Measurements from ENCODE around the gene ANKRD62. TPM values are rescaled to one million over a fixed set of nuclear protein-coding genes. Genes with fewer than 3 reads are reported as not detected.

The ANKRD62 gene
- total RNA-seq, 2 experiments from 2014 or later: not detected

DNA sequence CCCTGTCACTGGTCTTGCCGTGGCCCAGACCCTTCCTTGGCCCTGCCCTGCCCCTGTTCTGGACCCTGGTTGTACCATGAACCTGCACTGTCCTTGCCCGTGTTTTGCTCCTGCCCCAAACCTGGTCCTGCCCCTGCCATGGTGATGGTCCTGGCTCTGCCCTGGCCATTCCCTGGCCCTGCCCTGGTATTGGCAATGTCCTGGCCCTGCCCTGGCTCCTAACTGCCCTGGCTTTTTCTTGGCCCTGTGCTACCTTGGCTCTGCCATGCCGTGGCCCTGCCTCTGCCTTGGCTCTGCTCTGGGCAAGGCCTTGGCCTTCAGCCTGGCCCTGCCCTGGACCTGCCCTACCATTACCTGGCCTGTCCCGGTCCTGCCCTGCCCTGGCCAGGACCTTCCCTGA lies 5.5 kb upstream of the ANKRD62 start:
- no peaks in the 10 kb centered on the region for H3K27me3 Mint-ChIP-seq
- intact Hi-C loops (cut with micrococcal nuclease): no loop called here
- no peak for DNase-seq
- CTCF ChIA-PET: no interaction called here
- H3K4me1 Mint-ChIP-seq (ENCODE audit: low read depth): no peaks in the 10 kb centered on the region
- H3K4me3 Mint-ChIP-seq: no peak overlapping the region
- H3K9me3 Mint-ChIP-seq: no peaks in the 10 kb centered on the region
- H3K36me3 Mint-ChIP-seq: no peaks in the 10 kb centered on the region
- no peak overlapping the region for H3K27ac Mint-ChIP-seq
- POLR2A ChIA-PET: no interaction called here

GRCh38 chr18:12088731-12089375 lies 4.8 kb upstream of the ANKRD62 start:
- ChIA-PET CTCF (no interaction called here), POLR2A (no interaction called here)
- Mint-ChIP-seq H3K27ac (no peak overlapping the region), H3K27me3 (no peaks in the 10 kb centered on the region), H3K36me3 (no peaks in the 10 kb centered on the region), H3K4me1 (ENCODE audit: low read depth) (no peaks in the 10 kb centered on the region), H3K4me3 (no peak overlapping the region), H3K9me3 (peaks cover 2% of the 10 kb centered on the region)
- intact Hi-C loops (cut with micrococcal nuclease): no loop called here
- no peak for DNase-seq

DNA sequence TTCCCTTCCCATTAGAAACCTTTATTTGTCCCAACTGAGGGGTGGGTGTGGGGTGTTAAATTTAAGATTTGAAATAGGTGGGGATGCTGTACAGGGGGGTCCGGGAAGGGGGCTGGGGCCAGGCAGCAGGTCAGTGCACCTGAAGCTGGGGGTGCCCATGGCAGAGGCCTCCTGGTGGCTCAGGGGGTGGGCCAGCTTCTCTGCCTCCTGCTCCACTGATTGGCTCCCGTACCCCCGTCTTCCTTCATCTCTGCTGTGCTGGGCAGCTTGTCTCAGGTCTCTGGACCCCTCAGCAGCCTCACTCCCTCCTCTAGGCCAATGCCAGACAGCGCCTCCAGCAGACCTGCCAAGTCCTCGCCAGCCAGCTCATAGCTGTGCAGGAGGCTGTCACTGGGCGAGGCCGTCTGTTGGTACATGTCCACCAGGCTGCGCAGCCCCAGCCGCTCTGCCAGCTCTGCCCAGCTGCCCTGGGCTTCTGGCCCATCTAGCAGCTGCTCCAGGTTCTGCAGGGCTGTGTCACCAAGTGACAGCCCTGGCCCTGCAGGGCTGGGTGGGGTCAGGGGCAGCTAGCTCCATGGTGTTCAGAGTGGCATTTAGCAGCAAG lies 2.0 kb upstream of the ANKRD62 start:
- ChIA-PET POLR2A (no interaction called here), CTCF (interaction anchor here (1.8 to 2.0 kb wide), 2 partner anchors 145 to 180 kb away, joined by 5 read pairs; no protein-coding TSS in a partner anchor)
- H3K27me3 Mint-ChIP-seq: peaks cover 2% of the 10 kb centered on the region
- H3K27ac Mint-ChIP-seq: no peak overlapping the region
- H3K9me3 Mint-ChIP-seq: peaks cover 3% of the 10 kb centered on the region
- intact Hi-C loops (cut with micrococcal nuclease): loop anchor here (1.0 kb wide), 1 partner anchor 146 kb away; no protein-coding TSS in a partner anchor
- no peak for DNase-seq
- H3K36me3 Mint-ChIP-seq: no peaks in the 10 kb centered on the region
- no peaks in the 10 kb centered on the region for H3K4me1 Mint-ChIP-seq (ENCODE audit: low read depth)
- H3K4me3 Mint-ChIP-seq: no peak overlapping the region

DNA sequence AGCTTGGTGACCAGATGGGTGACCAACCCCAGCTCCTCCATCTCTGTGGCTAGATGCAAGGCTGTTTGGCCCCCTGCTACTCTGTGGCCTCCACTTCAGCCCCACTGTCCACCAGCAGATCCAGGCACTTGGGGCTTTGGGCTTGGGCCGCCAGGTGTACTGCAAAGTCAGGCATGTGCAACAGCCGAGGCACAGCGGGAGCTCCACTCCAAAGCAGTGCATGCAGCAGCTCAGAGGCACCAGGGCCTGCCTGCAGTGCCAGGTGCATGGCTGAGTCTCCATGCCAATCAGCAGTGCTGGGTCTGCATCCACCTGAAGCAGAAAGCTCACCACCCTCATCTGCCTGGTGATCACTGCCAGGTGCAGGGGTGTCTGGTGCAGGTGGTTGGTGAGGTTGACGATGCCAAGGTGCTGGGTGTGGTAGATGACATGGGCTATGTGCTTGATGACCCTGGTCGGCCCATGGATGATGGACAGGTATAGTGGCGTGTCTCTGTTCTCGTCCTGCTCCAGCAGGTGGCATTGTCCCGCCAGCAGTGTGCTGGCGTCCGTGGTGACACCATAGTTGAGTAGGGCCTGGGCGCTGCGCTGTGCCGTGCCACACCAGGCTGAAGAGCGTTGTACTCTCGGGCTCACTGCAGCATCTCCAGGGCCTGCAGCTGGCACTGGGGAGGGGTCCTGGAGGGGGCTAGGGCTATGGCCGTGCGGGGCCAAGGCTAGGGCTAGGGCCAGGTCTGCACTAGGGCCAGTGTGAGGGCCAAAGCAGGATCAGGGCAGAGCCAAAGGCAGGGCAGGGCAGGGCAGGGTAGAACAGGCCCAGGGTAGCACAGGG lies 1.0 kb upstream of the ANKRD62 start:
- POLR2A ChIA-PET: no interaction called here
- no peak for DNase-seq
- no peak overlapping the region for H3K4me3 Mint-ChIP-seq
- H3K27me3 Mint-ChIP-seq: peaks cover 4% of the 10 kb centered on the region
- H3K36me3 Mint-ChIP-seq: no peaks in the 10 kb centered on the region
- intact Hi-C loops (cut with micrococcal nuclease): loop anchor here (1.0 kb wide), 1 partner anchor 145 kb away; no protein-coding TSS in a partner anchor
- CTCF ChIA-PET: interaction anchor here (1.8 to 2.0 kb wide), 2 partner anchors 144 to 179 kb away, joined by 5 read pairs; no protein-coding TSS in a partner anchor
- no peaks in the 10 kb centered on the region for H3K4me1 Mint-ChIP-seq (ENCODE audit: low read depth)
- no peak overlapping the region for H3K27ac Mint-ChIP-seq
- H3K9me3 Mint-ChIP-seq: peaks cover 3% of the 10 kb centered on the region

GRCh38 chr18:12098374-12098773 lies 4.7 kb downstream of the ANKRD62 start:
- CTCF ChIA-PET: no interaction called here
- peak; percentile 22 for DNase-seq

DNA sequence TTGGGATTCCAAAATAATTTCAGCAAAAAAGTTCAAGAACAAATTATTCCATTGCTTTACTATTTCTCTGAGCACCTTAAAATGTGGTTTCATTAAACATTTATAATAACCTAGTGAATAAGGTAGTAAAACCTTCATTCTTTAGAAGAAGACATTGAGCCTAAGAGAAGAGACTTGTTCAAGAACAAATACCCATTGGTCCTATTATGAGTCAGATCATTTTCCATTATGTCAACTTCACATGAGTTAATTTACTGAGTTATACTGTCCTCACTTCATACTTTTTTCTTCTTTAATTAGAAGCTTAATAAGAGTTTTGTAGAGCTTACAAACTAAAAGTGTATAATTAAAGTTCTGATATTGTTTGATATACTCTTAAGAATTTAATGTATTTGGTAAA lies 5.5 kb downstream of the ANKRD62 start:
- Mint-ChIP-seq H3K4me3 (no peak overlapping the region), H3K27me3 (peaks cover 14% of the 10 kb centered on the region), H3K27ac (no peak overlapping the region), H3K9me3 (no peaks in the 10 kb centered on the region), H3K4me1 (ENCODE audit: low read depth) (peaks cover 12% of the 10 kb centered on the region), H3K36me3 (no peaks in the 10 kb centered on the region)
- intact Hi-C loops (cut with micrococcal nuclease): no loop called here
- ChIA-PET CTCF (no interaction called here), POLR2A (no interaction called here)
- DNase-seq: no peak

More at GRCh38 chr18:12098374-12098773, 4.7 kb downstream of the ANKRD62 start:
- Mint-ChIP-seq H3K27ac (no peak overlapping the region), H3K4me3 (no peak overlapping the region), H3K4me1 (ENCODE audit: low read depth) (peaks cover 12% of the 10 kb centered on the region), H3K27me3 (peaks cover 14% of the 10 kb centered on the region), H3K36me3 (no peaks in the 10 kb centered on the region), H3K9me3 (peaks cover 3% of the 10 kb centered on the region)
- POLR2A ChIA-PET: no interaction called here
- intact Hi-C loops (cut with micrococcal nuclease): no loop called here

DNA sequence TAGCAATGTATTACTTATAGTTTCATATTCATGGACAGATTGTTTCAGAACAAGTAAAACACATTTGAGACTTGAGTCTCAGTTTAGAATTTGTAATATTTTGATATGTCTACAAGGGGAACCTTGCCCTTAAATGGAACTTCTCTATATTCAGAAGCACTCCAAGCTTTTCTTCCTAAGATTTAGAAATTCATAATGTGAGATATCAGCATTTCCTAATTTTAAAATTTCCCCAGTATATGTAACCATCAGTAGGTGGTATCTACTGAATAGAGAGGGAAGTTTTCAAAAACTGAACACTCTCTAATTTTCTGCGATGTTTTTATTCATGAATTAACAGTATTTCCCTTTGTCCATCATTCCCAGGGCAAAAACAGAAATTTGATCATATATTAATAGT lies 7.6 kb downstream of the ANKRD62 start:
- intact Hi-C loops (cut with micrococcal nuclease): no loop called here
- DNase-seq: no peak
- CTCF ChIA-PET: no interaction called here
- H3K4me3 Mint-ChIP-seq: no peak overlapping the region
- peaks cover 12% of the 10 kb centered on the region for H3K4me1 Mint-ChIP-seq (ENCODE audit: low read depth)
- H3K36me3 Mint-ChIP-seq: no peaks in the 10 kb centered on the region
- POLR2A ChIA-PET: no interaction called here
- H3K9me3 Mint-ChIP-seq: no peaks in the 10 kb centered on the region
- H3K27me3 Mint-ChIP-seq: peaks cover 12% of the 10 kb centered on the region
- H3K27ac Mint-ChIP-seq: no peak overlapping the region

- ChIA-PET POLR2A (no interaction called here), CTCF (interaction anchor here (0.5 kb wide), 1 partner anchor 50 kb away, joined by 4 read pairs; no protein-coding TSS in a partner anchor)
- Mint-ChIP-seq H3K27ac (no peak overlapping the region), H3K27me3 (peaks cover 11% of the 10 kb centered on the region), H3K36me3 (no peaks in the 10 kb centered on the region), H3K4me3 (no peak overlapping the region), H3K9me3 (no peaks in the 10 kb centered on the region), H3K4me1 (ENCODE audit: low read depth) (peaks cover 12% of the 10 kb centered on the region)
- intact Hi-C loops (cut with micrococcal nuclease): no loop called here
- DNase-seq: no peak
Measured at GRCh38 chr18:12102136-12102842, 8.6 kb downstream of the ANKRD62 start.

GRCh38 chr18:12106471-12106870 lies 12.8 kb downstream of the ANKRD62 start:
- Mint-ChIP-seq H3K36me3 (no peaks in the 10 kb centered on the region), H3K27me3 (peaks cover 5% of the 10 kb centered on the region), H3K27ac (no peak overlapping the region), H3K4me1 (ENCODE audit: low read depth) (no peaks in the 10 kb centered on the region), H3K9me3 (no peaks in the 10 kb centered on the region), H3K4me3 (no peak overlapping the region)
- ChIA-PET CTCF (no interaction called here), POLR2A (no interaction called here)
- intact Hi-C loops (cut with micrococcal nuclease): no loop called here
- DNase-seq: no peak

GRCh38 chr18:12109836-12110235 lies 16.2 kb downstream of the ANKRD62 start:
- DNase-seq: no peak
- no peak overlapping the region for H3K4me3 Mint-ChIP-seq
- intact Hi-C loops (cut with micrococcal nuclease): no loop called here
- no peaks in the 10 kb centered on the region for H3K36me3 Mint-ChIP-seq
- CTCF ChIA-PET: no interaction called here
- no peaks in the 10 kb centered on the region for H3K9me3 Mint-ChIP-seq
- H3K27me3 Mint-ChIP-seq: peaks cover 1% of the 10 kb centered on the region
- no peak overlapping the region for H3K27ac Mint-ChIP-seq
- POLR2A ChIA-PET: no interaction called here
- H3K4me1 Mint-ChIP-seq (ENCODE audit: low read depth): no peaks in the 10 kb centered on the region

DNA sequence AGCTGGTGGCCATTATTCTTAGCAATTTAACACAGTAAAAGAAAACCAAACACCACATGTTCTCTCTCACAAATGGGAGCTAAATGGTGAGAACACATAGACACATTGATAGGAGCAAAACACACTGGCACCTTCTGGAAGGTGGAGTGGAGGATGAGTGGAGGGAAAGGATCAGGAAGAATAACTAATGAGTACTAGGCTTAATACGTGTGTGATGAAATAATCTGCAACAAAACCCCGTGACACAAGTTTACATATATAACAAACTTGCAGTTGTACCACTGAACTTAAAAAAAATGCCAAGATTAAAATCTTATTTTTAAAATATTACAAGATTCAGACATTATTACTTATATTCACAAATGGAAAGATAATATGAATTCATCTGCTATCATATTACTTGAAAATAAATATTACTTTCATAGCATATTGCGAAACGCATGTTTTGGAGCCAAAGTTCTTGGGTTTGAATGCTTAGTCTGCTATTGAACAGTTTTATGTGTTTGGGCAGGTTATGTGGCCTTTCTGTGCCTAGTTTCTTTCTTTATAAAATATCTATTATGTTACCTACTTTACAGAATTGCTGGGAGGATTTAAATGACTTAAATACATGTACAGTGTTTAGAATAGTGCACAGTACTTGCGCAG lies 20.5 kb downstream of the ANKRD62 start:
- no peaks in the 10 kb centered on the region for H3K4me1 Mint-ChIP-seq (ENCODE audit: low read depth)
- POLR2A ChIA-PET: no interaction called here
- no peaks in the 10 kb centered on the region for H3K36me3 Mint-ChIP-seq
- H3K27me3 Mint-ChIP-seq: peaks cover 1% of the 10 kb centered on the region
- no peak overlapping the region for H3K27ac Mint-ChIP-seq
- intact Hi-C loops (cut with micrococcal nuclease): no loop called here
- no peaks in the 10 kb centered on the region for H3K9me3 Mint-ChIP-seq
- CTCF ChIA-PET: no interaction called here
- H3K4me3 Mint-ChIP-seq: no peak overlapping the region
- no peak for DNase-seq

- ChIA-PET POLR2A (no interaction called here), CTCF (no interaction called here)
- H3K9me3 Mint-ChIP-seq: no peaks in the 10 kb centered on the region
- no peak overlapping the region for H3K27ac Mint-ChIP-seq
- H3K27me3 Mint-ChIP-seq: peaks cover 10% of the 10 kb centered on the region
- H3K4me3 Mint-ChIP-seq: no peak overlapping the region
- DNase-seq: no peak
- intact Hi-C loops (cut with micrococcal nuclease): no loop called here
- H3K36me3 Mint-ChIP-seq: no peaks in the 10 kb centered on the region
- H3K4me1 Mint-ChIP-seq (ENCODE audit: low read depth): no peaks in the 10 kb centered on the region
Measured at GRCh38 chr18:12119358-12119757, 25.7 kb downstream of the ANKRD62 start.
